GM12872 (cell line): ENCODE data around the gene C3orf22.

ENCODE experiments used
- TF ChIP-seq, protein P1 (sequence below): IDR thresholded peaks from 3 replicates; pipeline ENCODE4 v1.5.1; 2011; ENCODE audit warnings: low read depth, mild to moderate bottlenecking, low read length, moderate library complexity; ENCODE audit not compliant: insufficient read depth

Gene C3orf22

DNA sequence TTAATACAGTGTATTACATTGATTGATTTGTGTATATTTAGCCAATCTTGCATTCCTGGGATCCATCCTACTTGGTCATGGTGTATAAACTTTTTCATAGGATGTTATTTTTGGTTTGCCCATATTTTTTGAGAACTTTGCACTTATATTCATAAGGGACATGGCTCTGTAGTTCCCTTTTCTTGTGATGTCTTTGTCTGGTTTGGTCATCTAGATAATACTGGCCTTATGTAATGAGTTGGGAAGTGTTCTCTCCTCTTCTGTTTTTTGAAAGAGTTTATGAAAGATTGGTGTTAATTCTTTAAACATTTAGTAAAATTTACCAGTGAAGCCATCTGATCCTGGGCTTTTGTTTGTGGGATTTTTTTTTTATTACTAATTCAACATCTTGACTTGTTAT, 25.2 kb downstream of the C3orf22 start:
- TF ChIP-seq, protein P1, sequence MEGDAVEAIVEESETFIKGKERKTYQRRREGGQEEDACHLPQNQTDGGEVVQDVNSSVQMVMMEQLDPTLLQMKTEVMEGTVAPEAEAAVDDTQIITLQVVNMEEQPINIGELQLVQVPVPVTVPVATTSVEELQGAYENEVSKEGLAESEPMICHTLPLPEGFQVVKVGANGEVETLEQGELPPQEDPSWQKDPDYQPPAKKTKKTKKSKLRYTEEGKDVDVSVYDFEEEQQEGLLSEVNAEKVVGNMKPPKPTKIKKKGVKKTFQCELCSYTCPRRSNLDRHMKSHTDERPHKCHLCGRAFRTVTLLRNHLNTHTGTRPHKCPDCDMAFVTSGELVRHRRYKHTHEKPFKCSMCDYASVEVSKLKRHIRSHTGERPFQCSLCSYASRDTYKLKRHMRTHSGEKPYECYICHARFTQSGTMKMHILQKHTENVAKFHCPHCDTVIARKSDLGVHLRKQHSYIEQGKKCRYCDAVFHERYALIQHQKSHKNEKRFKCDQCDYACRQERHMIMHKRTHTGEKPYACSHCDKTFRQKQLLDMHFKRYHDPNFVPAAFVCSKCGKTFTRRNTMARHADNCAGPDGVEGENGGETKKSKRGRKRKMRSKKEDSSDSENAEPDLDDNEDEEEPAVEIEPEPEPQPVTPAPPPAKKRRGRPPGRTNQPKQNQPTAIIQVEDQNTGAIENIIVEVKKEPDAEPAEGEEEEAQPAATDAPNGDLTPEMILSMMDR = no peak

DNA sequence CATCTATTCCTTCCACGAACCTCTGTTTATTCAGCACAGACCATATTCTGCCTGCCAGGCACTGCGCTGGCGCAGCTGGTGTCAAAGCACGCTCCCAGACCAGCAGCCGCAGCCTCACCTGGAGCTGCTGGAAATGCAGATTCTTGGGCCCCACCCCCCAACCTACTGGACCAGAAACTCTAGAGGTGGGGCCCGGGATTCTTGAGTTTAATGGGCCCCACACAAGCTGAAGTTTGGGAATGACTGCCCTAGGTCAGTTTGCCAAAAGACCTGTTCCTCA, 27.7 kb downstream of the C3orf22 start:
- TF ChIP-seq, protein P1 = no peak

DNA sequence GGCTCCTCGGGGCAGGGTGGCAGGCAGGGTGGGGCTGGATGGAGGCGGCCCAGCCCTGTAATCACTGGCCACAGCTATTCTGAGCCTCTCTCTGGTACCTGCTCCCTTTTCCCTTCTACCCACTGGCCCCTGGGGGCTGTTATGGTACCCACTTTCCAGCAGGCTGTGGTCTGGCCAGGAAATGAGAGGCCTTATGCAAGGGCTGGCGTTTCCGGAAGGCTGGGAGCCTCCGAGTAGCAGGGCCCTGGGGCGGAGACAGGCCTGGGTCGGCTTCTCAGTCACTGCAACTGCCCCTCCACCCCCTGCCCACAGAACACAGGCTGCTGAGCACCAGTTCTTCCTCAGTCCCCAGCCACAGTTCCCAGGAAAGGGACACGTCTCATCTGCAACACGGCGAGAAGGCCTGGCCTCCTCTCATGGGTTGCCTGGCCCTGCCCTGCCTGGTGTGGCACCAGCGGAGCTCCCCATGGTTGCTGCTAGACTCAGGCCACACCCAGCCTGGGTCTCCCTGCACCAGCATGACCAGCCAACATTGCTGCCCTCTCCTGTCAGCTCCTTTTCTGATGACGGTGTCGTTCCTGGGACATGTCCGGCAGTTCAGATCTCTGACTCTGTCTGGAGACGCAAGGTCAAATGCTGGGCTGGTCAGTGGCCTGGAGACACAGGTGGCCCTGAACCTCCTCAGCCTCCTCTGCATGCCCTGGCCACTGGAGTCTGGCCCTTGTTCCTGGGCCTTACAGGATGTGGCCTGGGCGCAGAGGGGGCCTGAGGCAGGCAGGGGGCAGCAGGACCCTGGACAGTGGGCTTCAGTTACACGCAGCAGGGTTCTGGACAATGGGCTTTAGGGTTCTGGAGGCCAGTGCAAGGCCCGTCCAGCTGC, 28.3 kb downstream of the C3orf22 start:
- TF ChIP-seq, protein P1 = no peak

DNA sequence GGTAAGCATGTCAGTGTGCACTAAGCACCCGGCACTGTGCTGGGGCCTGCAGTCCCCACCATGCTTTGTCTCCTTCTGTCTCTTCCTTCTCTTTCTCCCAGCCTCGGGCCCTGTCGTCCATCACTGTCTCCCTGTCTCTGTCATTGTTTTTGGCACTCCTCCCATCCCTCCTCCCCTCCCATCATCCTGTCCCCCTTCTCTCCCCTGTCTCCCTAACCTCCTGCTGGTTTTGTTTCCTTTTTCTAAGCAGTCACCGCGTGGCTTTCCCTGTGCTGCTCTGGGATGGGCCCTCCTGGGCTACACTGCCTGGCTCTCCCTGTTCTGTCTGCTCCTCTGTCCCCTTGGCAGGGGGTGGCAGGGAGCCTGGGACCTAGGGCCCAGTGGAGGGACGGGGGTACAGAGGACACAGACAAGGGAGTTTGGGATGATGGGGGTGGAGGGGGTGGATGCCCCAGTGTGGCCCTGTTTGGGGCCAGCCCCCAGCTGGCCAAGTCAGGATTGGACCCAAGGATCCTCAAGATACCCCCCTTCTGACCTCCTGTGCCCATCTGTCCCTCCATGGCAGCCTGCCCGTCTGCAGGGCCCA, 29.1 kb downstream of the C3orf22 start:
- TF ChIP-seq, protein P1 = no peak

DNA sequence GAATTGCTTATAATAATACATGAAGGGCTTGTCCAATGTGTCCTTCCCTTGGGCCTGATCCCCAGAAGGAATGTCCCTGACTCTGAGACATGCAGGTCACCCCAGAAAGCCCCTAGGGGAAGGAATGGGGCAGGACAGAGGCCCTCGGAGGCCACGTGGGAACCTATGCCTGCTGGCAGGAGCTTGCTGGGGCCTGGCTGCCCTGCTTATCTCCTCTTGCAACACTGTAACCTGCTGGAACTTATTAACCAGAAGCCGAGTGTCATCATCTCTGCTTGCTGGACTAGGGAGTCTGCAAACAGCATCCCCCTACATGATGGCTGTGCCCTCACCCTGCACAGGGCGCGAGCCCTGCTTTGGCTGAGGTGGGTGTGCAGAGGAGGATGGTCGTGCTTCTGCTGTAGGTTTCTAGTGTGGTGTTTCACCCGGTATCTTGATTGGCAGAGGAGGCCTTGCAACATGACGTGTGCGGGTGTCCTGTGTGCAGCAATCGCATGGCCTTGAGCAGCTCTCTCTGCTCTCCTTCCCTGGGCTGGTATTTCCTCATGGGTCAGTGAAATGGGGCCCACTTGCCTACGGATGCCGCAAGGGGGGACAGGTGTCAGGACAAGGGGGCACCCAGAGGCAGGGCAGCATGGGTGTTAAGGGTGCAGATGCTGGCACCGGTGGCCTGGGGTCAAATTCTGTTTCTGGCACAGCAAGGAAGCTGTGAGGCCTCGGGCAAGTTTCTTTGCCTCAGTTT, 29.8 kb downstream of the C3orf22 start:
- TF ChIP-seq, protein P1 = no peak

DNA sequence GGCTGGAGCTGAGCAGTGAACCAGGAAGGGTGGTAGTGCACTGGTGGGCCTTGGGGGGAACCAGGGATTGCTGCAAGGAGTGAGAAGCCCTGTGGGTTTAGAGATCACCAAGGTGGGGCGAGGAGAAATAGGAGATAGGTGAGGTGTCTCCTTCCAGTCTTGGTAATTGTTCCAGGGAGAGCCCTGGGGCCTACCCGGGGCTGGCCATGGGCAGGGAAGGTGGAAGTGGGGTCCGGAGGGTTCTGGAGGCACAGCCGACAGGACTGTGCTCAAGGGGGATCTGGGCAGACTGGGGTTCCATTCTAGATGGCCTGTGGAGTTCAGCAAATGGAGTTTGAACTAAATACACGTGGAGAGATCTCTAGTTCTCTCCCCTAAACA, 30.3 kb downstream of the C3orf22 start:
- TF ChIP-seq, protein P1 = no peak

DNA sequence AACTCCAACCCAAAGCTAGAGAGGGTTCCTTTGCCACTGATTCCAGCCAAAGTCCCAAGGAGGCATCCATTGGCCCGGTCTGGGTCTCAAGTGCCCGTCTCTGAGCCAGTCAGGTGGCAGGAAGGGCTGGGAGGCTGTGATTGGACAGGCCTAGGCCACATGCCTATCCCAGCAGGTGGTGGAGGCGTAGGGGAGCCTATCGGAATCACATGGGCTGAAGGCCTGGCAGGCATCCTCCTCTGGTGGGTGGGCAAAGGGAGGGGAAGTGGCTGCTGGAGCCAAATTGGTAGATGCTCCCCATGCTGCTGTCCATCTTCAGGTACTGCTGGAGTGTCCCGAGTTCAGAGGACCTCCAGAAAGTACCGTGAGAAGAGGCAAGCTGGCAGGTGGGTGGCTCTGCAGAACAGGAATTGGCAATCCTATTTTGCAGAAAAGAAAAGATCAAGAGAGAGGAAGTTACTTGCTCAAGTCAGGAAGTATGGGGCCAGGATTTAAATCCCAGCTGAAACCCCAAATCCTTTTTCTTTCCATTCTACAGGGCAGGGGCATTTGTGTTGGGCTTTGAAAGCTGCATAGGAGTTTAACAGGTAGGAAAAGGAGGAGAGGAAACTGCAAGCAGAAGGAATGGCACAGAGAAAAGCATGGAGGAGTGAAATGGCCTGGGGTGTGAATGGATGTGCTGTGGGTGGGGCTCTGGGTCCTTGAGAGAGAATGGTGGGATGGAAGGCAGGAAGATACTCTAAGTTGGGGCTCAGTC, 31.1 kb downstream of the C3orf22 start:
- TF ChIP-seq, protein P1 = no peak
